A549 (cell line): ENCODE data around the gene UVSSA.

ENCODE experiments used
- EHMT2 ChIP-seq: fragments of 200-600 bp; sonication (generic); IDR thresholded peaks from 2 replicates; pipeline ENCODE4 v1.6.1; 2016; ENCODE audit warnings: antibody characterized with exemption, low read depth, mild to moderate bottlenecking, moderate library complexity
- NR3C1 ChIP-seq: fragments of >200 bp; sonication (Bioruptor Twin); formaldehyde crosslinking; IDR thresholded peaks from 3 replicates; pipeline ENCODE4 v1.6.1; 2017
- TF ChIP-seq, protein P1 (sequence below): fragments of 200-600 bp; sonication (generic); IDR thresholded peaks from 2 replicates; pipeline ENCODE4 v1.6.1; 2016; ENCODE audit warnings: antibody characterized with exemption, mild to moderate bottlenecking, moderate library complexity
- TF ChIP-seq, protein P2 (sequence below): IDR thresholded peaks from 2 replicates; pipeline ENCODE4 v1.6.1; 2012
- TF ChIP-seq, protein P3 (sequence below): fragments of 450-650 bp; IDR thresholded peaks from 2 replicates; pipeline ENCODE4 v1.6.1; 2014; ENCODE audit warnings: antibody characterized with exemption

DNA sequence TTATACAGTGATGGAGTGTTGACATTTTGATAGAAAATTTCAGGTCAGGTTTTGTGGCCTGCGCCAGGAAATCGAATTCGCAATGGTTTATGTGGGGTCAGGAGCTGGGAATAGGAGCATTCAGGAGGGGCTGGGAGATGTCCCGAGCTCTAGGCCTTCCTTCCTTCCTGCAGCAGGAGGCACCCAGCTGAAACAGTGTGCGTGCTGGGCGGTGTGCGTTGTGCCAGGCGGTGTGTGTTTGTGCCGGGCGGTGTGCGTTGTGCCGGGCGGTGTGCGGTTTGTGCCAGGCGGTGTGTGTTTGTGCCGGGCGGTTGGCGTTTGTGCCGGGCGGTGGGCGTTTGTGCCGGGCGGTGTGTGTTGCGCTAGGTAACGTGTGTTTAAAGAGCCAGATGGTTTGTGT, 1.7 kb downstream of the UVSSA start:
- no peak for TF ChIP-seq EHMT2
- no peak for TF ChIP-seq NR3C1
- TF ChIP-seq, protein P1, sequence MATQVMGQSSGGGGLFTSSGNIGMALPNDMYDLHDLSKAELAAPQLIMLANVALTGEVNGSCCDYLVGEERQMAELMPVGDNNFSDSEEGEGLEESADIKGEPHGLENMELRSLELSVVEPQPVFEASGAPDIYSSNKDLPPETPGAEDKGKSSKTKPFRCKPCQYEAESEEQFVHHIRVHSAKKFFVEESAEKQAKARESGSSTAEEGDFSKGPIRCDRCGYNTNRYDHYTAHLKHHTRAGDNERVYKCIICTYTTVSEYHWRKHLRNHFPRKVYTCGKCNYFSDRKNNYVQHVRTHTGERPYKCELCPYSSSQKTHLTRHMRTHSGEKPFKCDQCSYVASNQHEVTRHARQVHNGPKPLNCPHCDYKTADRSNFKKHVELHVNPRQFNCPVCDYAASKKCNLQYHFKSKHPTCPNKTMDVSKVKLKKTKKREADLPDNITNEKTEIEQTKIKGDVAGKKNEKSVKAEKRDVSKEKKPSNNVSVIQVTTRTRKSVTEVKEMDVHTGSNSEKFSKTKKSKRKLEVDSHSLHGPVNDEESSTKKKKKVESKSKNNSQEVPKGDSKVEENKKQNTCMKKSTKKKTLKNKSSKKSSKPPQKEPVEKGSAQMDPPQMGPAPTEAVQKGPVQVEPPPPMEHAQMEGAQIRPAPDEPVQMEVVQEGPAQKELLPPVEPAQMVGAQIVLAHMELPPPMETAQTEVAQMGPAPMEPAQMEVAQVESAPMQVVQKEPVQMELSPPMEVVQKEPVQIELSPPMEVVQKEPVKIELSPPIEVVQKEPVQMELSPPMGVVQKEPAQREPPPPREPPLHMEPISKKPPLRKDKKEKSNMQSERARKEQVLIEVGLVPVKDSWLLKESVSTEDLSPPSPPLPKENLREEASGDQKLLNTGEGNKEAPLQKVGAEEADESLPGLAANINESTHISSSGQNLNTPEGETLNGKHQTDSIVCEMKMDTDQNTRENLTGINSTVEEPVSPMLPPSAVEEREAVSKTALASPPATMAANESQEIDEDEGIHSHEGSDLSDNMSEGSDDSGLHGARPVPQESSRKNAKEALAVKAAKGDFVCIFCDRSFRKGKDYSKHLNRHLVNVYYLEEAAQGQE, result no peak
- TF ChIP-seq, protein P2, sequence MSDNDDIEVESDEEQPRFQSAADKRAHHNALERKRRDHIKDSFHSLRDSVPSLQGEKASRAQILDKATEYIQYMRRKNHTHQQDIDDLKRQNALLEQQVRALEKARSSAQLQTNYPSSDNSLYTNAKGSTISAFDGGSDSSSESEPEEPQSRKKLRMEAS, result no peak
- TF ChIP-seq, protein P3, sequence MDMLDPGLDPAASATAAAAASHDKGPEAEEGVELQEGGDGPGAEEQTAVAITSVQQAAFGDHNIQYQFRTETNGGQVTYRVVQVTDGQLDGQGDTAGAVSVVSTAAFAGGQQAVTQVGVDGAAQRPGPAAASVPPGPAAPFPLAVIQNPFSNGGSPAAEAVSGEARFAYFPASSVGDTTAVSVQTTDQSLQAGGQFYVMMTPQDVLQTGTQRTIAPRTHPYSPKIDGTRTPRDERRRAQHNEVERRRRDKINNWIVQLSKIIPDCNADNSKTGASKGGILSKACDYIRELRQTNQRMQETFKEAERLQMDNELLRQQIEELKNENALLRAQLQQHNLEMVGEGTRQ, result no peak
